Body of pancreas (tissue), 4 donors: ENCODE data around the gene ATOH8. TPM values are rescaled to one million over a fixed set of nuclear protein-coding genes. Genes with fewer than 3 reads are reported as not detected.

Experiments
- ATAC-seq: fragments of 150-250 bp; one replicate; pipeline ENCODE4 v1.9.1; 2016
- DNase-seq, 4 donors: peaks; one replicate each; pipeline ENCODE4 v3.0.0-alpha.2; 2019
- H3K27ac ChIP-seq, 4 donors: fragments of 200-600 bp; sonication (generic); 1 replicate in 3 of 4; 2 replicates in 1 of 4; pipeline versions ENCODE4 v1.5.1 to v1.6.1; 2016 to 2019; ENCODE audit warnings: mild to moderate bottlenecking in 1 of 4, mixed read lengths in 1 of 4, moderate library complexity in 1 of 4
- H3K27me3 ChIP-seq, 2 donors: fragments of 200-600 bp; sonication (generic); one replicate each; pipeline ENCODE4 v1.6.0; 2016; ENCODE audit warnings: mild to moderate bottlenecking in 1 of 2
- H3K36me3 ChIP-seq, 2 donors: fragments of 200-600 bp; sonication (generic); replicated peaks in 1 of 2; 2 replicates each; pipeline ENCODE4 v1.5.1; 2016; ENCODE audit warnings: low read depth in 2 of 2; ENCODE audit not compliant: insufficient read depth in 1 of 2
- H3K4me1 ChIP-seq: fragments of 200-600 bp; sonication (generic); one replicate; pipeline ENCODE4 v1.6.0; 2016
- H3K4me3 ChIP-seq, 2 donors: fragments of 200-600 bp; sonication (generic); 1 replicate in 1 of 2; 2 replicates in 1 of 2; pipeline ENCODE4 v1.5.1; 2016 to 2019
- H3K9me3 ChIP-seq, 3 donors: fragments of 200-600 bp; sonication (generic); 1 replicate in 2 of 3; 2 replicates in 1 of 3; pipeline ENCODE4 v1.5.1; 2016
- CTCF ChIP-seq, 7 experiments: fragments of 450-650 bp in 4 of 7; fragments of 200-600 bp in 3 of 7; sonication (generic) in 3 of 7; IDR thresholded peaks; one replicate each; pipeline ENCODE4 v1.5.1; 2016 to 2019; ENCODE audit warnings: antibody characterized with exemption in 7 of 7
- POLR2A ChIP-seq, 3 donors: fragments of 450-650 bp; IDR thresholded peaks; one replicate each; pipeline ENCODE4 v1.6.1; 2016; ENCODE audit warnings: antibody characterized with exemption in 3 of 3, mild to moderate bottlenecking in 2 of 3
- WGBS, 2 donors: methylation state at CpG; one replicate each; pipeline ENCODE4 v1.1.5; 2017; 5-methylcytosine and 5-hydroxymethylcytosine counted together
- intact Hi-C: fragments of 100-400 bp; cut with DNase I; formaldehyde crosslinking; loops from one replicate; pipeline ENCODE4 v1.15.1; 2023
- total RNA-seq, 2 donors: library from RNA; depleted of rRNA; stranded (reverse); fragments of >200 nt; gene quantifications; one replicate each; pipeline ENCODE4 v1.1.0, GENCODE V29; 2016

ATOH8 gene
- total RNA-seq, 2 donors from 2014 or later, result 12.9 to 14.5 TPM

DNA sequence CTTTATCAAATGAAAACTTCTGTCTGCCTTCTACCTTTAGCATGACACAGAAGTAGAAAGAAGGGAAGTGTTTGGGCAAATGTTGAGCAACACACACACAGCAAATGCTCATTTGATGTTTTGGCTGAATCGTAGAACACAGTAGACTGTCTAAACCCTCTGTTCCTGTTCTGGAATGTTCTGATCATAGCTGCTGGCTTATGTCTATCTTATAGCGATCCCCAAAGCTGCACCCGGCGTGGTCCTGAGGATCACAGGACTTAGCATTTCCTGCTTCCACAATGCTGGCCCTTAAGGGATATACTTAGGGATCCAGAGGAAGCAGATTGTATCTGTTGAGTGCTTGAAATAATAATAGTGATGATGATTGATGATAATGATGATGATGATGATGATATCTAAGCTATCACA is 44.4 kb upstream of the ATOH8 start:
- H3K4me1 ChIP-seq, result peaks cover 32% of the 10 kb centered on the region

DNA sequence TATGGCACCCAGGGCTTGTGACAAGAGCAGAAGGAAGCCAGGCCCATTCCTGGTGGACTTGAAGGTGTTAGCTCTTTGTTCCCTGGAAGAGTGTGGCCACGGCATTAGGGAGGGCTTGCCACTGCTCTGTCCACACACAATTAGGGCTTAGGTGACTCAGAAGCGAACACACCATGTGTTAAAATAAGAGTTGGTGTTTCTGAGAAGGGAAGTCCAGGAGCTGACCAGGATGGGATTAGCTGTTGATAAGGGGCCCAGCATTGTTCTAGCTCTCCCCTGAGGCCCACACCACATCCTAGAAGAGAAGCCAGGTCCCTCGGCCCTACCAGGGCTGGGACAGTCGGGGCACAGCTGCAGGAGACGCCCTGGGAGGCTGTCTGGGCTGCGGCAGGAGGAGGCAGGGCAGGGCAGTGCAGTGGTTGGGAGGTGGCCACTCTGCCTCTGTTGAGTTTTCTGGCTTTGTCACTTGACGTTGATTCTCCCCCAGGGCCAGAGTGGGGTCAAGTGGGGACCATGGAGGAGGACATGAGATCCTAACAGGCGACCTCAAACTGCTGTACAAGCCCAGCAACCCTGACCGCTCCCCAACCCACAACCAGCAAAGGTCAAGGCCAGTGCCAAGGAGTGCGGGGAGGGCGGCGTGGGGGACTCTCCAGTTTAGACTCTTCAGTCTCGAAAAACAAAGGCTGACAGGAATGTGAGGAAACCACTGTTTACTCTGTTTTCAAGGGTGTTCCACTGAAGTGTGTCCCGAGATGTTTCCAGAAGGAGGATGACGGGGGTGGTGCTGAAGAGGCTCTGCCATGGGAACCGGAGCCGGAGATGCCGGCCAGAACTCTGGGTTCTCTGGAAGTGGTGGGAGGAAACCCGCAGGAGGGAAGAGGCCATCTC is 42.9 kb upstream of the ATOH8 start:
- H3K27ac ChIP-seq, result peak overlapping the region; percentile 3 to 69 (median 27)
- H3K4me3 ChIP-seq, result no peak overlapping the region
- DNase-seq (no peak), ATAC-seq (peak; percentile 28)
- TF ChIP-seq CTCF (IDR thresholded peaks at IDR 0.05), result no peak
- peak in 1 of 3 donors; percentile 8 for TF ChIP-seq POLR2A (IDR thresholded peaks at IDR 0.05)
- H3K27me3 ChIP-seq, result no peaks in the 10 kb centered on the region
- WGBS, 2 donors, result 68 to 74% methylated on average over 18 to 19 of the region's 19 CpGs
- intact Hi-C loops, result no loop called here
- H3K4me1 ChIP-seq, result peaks cover 22% of the 10 kb centered on the region
- H3K36me3 ChIP-seq, result no peaks in the 10 kb centered on the region
- H3K9me3 ChIP-seq, result no peaks in the 10 kb centered on the region

More for the DNA sequence above, 44.4 kb upstream of the ATOH8 start:
- WGBS, 2 donors, result 35 to 62% methylated on average over 4 of the region's 4 CpGs
- TF ChIP-seq POLR2A (IDR thresholded peaks at IDR 0.05) (peak in 1 of 3 donors; percentile 19), CTCF (IDR thresholded peaks at IDR 0.05) (no peak)
- ATAC-seq (no peak), DNase-seq (no peak)
- H3K9me3 ChIP-seq, result no peaks in the 10 kb centered on the region
- no peaks in the 10 kb centered on the region for H3K36me3 ChIP-seq
- peak overlapping the region; percentile 26 to 69 (median 56) for H3K27ac ChIP-seq
- H3K27me3 ChIP-seq, result no peaks in the 10 kb centered on the region
- intact Hi-C loops, result no loop called here
- H3K4me3 ChIP-seq, result no peak overlapping the region

- H3K4me3 ChIP-seq, result no peak overlapping the region
- DNase-seq (no peak), ATAC-seq (no peak)
These were observed 42.2 kb upstream of the ATOH8 start for GRCh38 chr2:85711578-85712060.

DNA sequence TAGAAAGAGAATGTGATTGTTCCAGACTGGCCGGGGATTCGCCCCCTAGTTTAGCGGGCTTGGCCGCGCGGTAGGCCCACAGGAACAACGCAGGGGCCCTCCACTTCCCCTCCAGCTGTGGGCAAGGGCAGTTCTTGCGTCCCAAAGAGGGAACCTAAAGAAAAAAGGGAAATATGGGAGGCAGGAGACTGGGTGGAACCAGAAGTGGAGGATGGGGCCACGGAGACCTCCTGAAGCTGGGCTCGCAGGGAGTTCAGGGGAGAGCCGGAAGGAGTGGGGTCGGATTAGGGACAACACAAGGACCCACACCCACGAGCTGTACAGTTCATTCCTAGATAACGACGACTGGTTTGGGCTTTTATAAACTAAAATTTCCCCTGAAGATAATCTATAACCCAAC is 41.5 kb upstream of the ATOH8 start:
- TF ChIP-seq CTCF (IDR thresholded peaks at IDR 0.05) (no peak), POLR2A (IDR thresholded peaks at IDR 0.05) (peak in 1 of 3 donors; percentile 23)
- intact Hi-C loops, result no loop called here
- no peaks in the 10 kb centered on the region for H3K27me3 ChIP-seq
- DNase-seq, result no peak
- H3K4me1 ChIP-seq, result peaks cover 13% of the 10 kb centered on the region
- H3K4me3 ChIP-seq, result no peak overlapping the region
- no peaks in the 10 kb centered on the region for H3K9me3 ChIP-seq
- no peak for ATAC-seq
- peak overlapping the region in 2 of 4 donors; percentile 40 to 69 for H3K27ac ChIP-seq
- H3K36me3 ChIP-seq, result no peaks in the 10 kb centered on the region
- WGBS, 2 donors, result 62 to 65% methylated on average over 15 of the region's 15 CpGs

More at GRCh38 chr2:85711578-85712060, 42.2 kb upstream of the ATOH8 start:
- WGBS, 2 donors, result 92 to 95% methylated on average over 4 to 8 of the region's 8 CpGs
- H3K27ac ChIP-seq, result peak overlapping the region; percentile 3 to 69 (median 24)
- no peaks in the 10 kb centered on the region for H3K9me3 ChIP-seq
- H3K36me3 ChIP-seq, result no peaks in the 10 kb centered on the region
- H3K27me3 ChIP-seq, result no peaks in the 10 kb centered on the region
- peaks cover 19% of the 10 kb centered on the region for H3K4me1 ChIP-seq
- intact Hi-C loops, result no loop called here
- TF ChIP-seq POLR2A (IDR thresholded peaks at IDR 0.05) (no peak), CTCF (IDR thresholded peaks at IDR 0.05) (no peak)
